ENCODE data around the gene SLC15A1. TPM values are rescaled to one million over a fixed set of nuclear protein-coding genes. Genes with fewer than 3 reads are reported as not detected.

The SLC15A1 gene
- total RNA-seq, 6 experiments from 2014 or later = not detected

- Mint-ChIP-seq H3K36me3 (ENCODE audit: low read depth) (no peaks in the 10 kb centered on the region), H3K4me3 (no peak overlapping the region), H3K4me1 (ENCODE audit: low read depth) (peaks cover 23% of the 10 kb centered on the region), H3K27ac (no peak overlapping the region), H3K27me3 (ENCODE audit: insufficient read depth) (peaks cover 11% of the 10 kb centered on the region), H3K9me3 (no peaks in the 10 kb centered on the region)
- no peak for TF ChIP-seq CTCF (IDR thresholded peaks at IDR 0.05)
- no peak for DNase-seq
Measured at GRCh38 chr13:98668155-98668554, 84.3 kb downstream of the SLC15A1 start.

GRCh38 chr13:98665638-98665995 is 86.9 kb downstream of the SLC15A1 start:
- Mint-ChIP-seq H3K9me3 (no peaks in the 10 kb centered on the region), H3K27me3 (ENCODE audit: insufficient read depth) (peaks cover 15% of the 10 kb centered on the region), H3K36me3 (ENCODE audit: low read depth) (no peaks in the 10 kb centered on the region), H3K4me3 (no peak overlapping the region), H3K4me1 (ENCODE audit: low read depth) (peaks cover 18% of the 10 kb centered on the region), H3K27ac (no peak overlapping the region)
- TF ChIP-seq CTCF (IDR thresholded peaks at IDR 0.05) = no peak
- DNase-seq = no peak

GRCh38 chr13:98664924-98665637 is 87.4 kb downstream of the SLC15A1 start:
- TF ChIP-seq CTCF (IDR thresholded peaks at IDR 0.05) = no peak
- H3K4me3 Mint-ChIP-seq = no peak overlapping the region
- peaks cover 18% of the 10 kb centered on the region for H3K4me1 Mint-ChIP-seq (ENCODE audit: low read depth)
- H3K27ac Mint-ChIP-seq = no peak overlapping the region
- no peaks in the 10 kb centered on the region for H3K9me3 Mint-ChIP-seq
- no peak for DNase-seq
- H3K36me3 Mint-ChIP-seq (ENCODE audit: low read depth) = no peaks in the 10 kb centered on the region
- peaks cover 15% of the 10 kb centered on the region for H3K27me3 Mint-ChIP-seq (ENCODE audit: insufficient read depth)

GRCh38 chr13:98664510-98664909 is 88.0 kb downstream of the SLC15A1 start:
- Mint-ChIP-seq H3K36me3 (ENCODE audit: low read depth) (no peaks in the 10 kb centered on the region), H3K9me3 (no peaks in the 10 kb centered on the region), H3K27ac (no peak overlapping the region), H3K4me3 (no peak overlapping the region), H3K4me1 (ENCODE audit: low read depth) (peaks cover 18% of the 10 kb centered on the region), H3K27me3 (ENCODE audit: insufficient read depth) (peaks cover 13% of the 10 kb centered on the region)
- DNase-seq = no peak
- no peak for TF ChIP-seq CTCF (IDR thresholded peaks at IDR 0.05)

GRCh38 chr13:98664047-98664446 is 88.4 kb downstream of the SLC15A1 start:
- no peak overlapping the region for H3K4me3 Mint-ChIP-seq
- H3K9me3 Mint-ChIP-seq = no peaks in the 10 kb centered on the region
- TF ChIP-seq CTCF (IDR thresholded peaks at IDR 0.05) = no peak
- H3K36me3 Mint-ChIP-seq (ENCODE audit: low read depth) = no peaks in the 10 kb centered on the region
- H3K27me3 Mint-ChIP-seq (ENCODE audit: insufficient read depth) = peaks cover 9% of the 10 kb centered on the region
- no peak overlapping the region; the same call in 1 of the 2 replicates for H3K27ac Mint-ChIP-seq
- DNase-seq = no peak
- H3K4me1 Mint-ChIP-seq (ENCODE audit: low read depth) = peaks cover 18% of the 10 kb centered on the region
